Measurements from ENCODE around the gene FOXP4. TPM values are rescaled to one million over a fixed set of nuclear protein-coding genes. Genes with fewer than 3 reads are reported as not detected.

The FOXP4 gene
- total and polyA plus RNA-seq, 2 of the 13 experiments (the other 11 are each of a cell fraction or from before 2014, with no cell fraction given): 11.0 to 12.4 TPM

GRCh38 chr6:41502917-41503671 is 43.1 kb upstream of the FOXP4 start (continued):
- TF ChIP-seq RERE (CRISPR knock-in tag; IDR thresholded peaks at IDR 0.05; ENCODE audit: low read depth) (no peak), ZNF10 (CRISPR knock-in tag; IDR thresholded peaks at IDR 0.05; ENCODE audit: borderline replicate concordance, low read depth) (no peak), ELF4 (CRISPR knock-in tag; IDR thresholded peaks at IDR 0.05; ENCODE audit: borderline replicate concordance) (no peak), USF2 (IDR thresholded peaks at IDR 0.05; ENCODE audit: low read depth, low read length) (no peak), USF2 (CRISPR knock-in tag; IDR thresholded peaks at IDR 0.05; ENCODE audit: borderline replicate concordance) (no peak), ZNF720 (CRISPR knock-in tag; IDR thresholded peaks at IDR 0.05) (no peak), SOX5 (CRISPR knock-in tag; IDR thresholded peaks at IDR 0.05; ENCODE audit: borderline replicate concordance) (no peak), ZNF512B (CRISPR knock-in tag; IDR thresholded peaks at IDR 0.05; ENCODE audit: borderline replicate concordance) (peak; percentile 33; the same call in 1 of the 2 replicates), ZNF225 (CRISPR knock-in tag; IDR thresholded peaks at IDR 0.05) (no peak), ZNF775 (CRISPR knock-in tag; IDR thresholded peaks at IDR 0.05; ENCODE audit: borderline replicate concordance) (no peak), ISL2 (CRISPR knock-in tag; IDR thresholded peaks at IDR 0.05) (no peak), ELK4 (CRISPR knock-in tag; IDR thresholded peaks at IDR 0.05; ENCODE audit: borderline replicate concordance) (no peak), ERF (CRISPR knock-in tag; IDR thresholded peaks at IDR 0.05) (0 out of 2 replicates have a peak, but pooled peaks have one; percentile 23), TERF1 (CRISPR knock-in tag; IDR thresholded peaks at IDR 0.05) (no peak), MIXL1 (CRISPR knock-in tag; IDR thresholded peaks at IDR 0.05) (no peak), CAMTA2 (CRISPR knock-in tag; IDR thresholded peaks at IDR 0.05; ENCODE audit: borderline replicate concordance) (no peak)

All from HepG2 (cell line).